Left ventricle myocardium inferior (tissue), 1 donor: ENCODE results near the gene GEMIN5. TPM values are rescaled to one million over a fixed set of nuclear protein-coding genes. Genes with fewer than 3 reads are reported as not detected.
"Not testable (repeated sequence)": the region's sequence is repeated elsewhere in the genome, so short reads cannot be mapped to it uniquely, and the experiment has no call there.

Source experiments
- DNase-seq: peaks from one replicate; pipeline ENCODE4 v3.0.0-alpha.2; 2020
- H3K27ac ChIP-seq: fragments of 200-600 bp; replicated peaks from 2 replicates; pipeline ENCODE4 v1.8.0; 2021
- H3K27me3 ChIP-seq: fragments of 200-600 bp; 2 replicates; pipeline ENCODE4 v1.8.0; 2021; ENCODE audit warnings: low read depth
- H3K36me3 ChIP-seq: fragments of 200-600 bp; 2 replicates; pipeline ENCODE4 v1.8.0; 2021
- H3K4me1 ChIP-seq: fragments of 200-600 bp; 2 replicates; pipeline ENCODE4 v1.8.0; 2021
- H3K4me3 ChIP-seq: fragments of 200-600 bp; 2 replicates; pipeline ENCODE4 v1.8.0; 2021; ENCODE audit warnings: mild to moderate bottlenecking, moderate library complexity
- H3K9me3 ChIP-seq: fragments of 200-600 bp; replicated peaks from 2 replicates; pipeline ENCODE4 v1.8.0; 2021
- CTCF ChIP-seq: fragments of 200-600 bp; IDR thresholded peaks from 2 replicates; pipeline ENCODE4 v1.8.0; 2021; ENCODE audit warnings: antibody characterized with exemption, mild to moderate bottlenecking, borderline replicate concordance
- intact Hi-C: fragments of 100-400 bp; cut with micrococcal nuclease; formaldehyde crosslinking; loops from one replicate; pipeline ENCODE4 v1.11.0; 2022
- long read RNA-seq: library from polyadenylated mRNA; unstranded; transcript quantifications from one replicate; pipeline ENCODE4 v2.0.0, GENCODE V29; 2021
- total RNA-seq: library from RNA; stranded (reverse); fragmentation: NEBNext Ultra II Directional; extraction: Animal tissue kit (Norgen Biotek cat#: 25700); gene quantifications from one replicate; pipeline ENCODE4 v1.2.1, GENCODE V29; 2021
- donor health status: DM: no; HTN: yes; CAD: no; lungs with severe emphysema.

GEMIN5 gene, protein sequence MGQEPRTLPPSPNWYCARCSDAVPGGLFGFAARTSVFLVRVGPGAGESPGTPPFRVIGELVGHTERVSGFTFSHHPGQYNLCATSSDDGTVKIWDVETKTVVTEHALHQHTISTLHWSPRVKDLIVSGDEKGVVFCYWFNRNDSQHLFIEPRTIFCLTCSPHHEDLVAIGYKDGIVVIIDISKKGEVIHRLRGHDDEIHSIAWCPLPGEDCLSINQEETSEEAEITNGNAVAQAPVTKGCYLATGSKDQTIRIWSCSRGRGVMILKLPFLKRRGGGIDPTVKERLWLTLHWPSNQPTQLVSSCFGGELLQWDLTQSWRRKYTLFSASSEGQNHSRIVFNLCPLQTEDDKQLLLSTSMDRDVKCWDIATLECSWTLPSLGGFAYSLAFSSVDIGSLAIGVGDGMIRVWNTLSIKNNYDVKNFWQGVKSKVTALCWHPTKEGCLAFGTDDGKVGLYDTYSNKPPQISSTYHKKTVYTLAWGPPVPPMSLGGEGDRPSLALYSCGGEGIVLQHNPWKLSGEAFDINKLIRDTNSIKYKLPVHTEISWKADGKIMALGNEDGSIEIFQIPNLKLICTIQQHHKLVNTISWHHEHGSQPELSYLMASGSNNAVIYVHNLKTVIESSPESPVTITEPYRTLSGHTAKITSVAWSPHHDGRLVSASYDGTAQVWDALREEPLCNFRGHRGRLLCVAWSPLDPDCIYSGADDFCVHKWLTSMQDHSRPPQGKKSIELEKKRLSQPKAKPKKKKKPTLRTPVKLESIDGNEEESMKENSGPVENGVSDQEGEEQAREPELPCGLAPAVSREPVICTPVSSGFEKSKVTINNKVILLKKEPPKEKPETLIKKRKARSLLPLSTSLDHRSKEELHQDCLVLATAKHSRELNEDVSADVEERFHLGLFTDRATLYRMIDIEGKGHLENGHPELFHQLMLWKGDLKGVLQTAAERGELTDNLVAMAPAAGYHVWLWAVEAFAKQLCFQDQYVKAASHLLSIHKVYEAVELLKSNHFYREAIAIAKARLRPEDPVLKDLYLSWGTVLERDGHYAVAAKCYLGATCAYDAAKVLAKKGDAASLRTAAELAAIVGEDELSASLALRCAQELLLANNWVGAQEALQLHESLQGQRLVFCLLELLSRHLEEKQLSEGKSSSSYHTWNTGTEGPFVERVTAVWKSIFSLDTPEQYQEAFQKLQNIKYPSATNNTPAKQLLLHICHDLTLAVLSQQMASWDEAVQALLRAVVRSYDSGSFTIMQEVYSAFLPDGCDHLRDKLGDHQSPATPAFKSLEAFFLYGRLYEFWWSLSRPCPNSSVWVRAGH (N-terminal part only)
- 14.0 TPM for total RNA-seq
- long read RNA-seq, full-length matches to known transcripts: 7 of 11 reads
- long read RNA-seq, partial matches to known transcripts: 3 of 11 reads
- long read RNA-seq, other reads (novel, unspliced or antisense): 1 of 11 reads

DNA sequence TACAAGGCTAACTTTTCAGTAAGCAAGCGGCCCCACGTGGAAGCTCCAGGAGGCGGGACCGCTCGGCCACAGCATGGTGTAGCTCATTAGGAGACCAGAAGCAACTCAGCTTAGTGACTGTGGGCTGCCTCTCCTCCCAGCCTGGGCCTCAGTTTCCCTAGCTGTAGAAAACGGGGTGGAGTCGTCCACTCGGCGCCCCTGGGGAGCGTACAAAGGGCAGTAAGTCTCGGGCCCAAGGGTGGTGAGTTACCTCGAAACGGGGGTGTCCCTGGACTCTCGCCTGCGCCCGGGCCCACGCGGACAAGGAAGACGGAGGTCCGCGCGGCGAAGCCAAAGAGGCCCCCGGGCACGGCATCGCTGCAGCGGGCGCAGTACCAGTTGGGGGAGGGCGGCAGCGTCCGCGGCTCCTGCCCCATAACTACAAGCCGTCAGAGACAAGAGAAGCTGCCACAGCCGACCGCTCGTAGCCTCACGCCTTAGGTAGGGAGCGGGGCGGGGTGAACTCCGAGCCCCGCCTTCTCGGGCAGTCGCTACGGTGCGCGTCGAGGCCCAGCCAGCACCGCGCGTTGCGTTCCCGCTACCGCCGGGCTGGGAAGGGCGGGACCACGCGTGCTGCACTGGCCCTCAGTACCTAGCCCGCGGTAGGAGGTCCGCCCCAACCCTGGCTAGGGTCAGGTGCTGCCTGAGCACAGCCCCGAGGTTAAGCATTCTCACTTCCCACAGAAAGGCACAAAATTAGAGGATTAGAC, at the start of gene GEMIN5:
Gene GEMIN5 (minus strand): TSS at position 494 of the 749 bp plus-strand sequence. CDS start 78 bp downstream, at position 416.
- Histone ChIP-seq H3K4me3 (peak within 1 kb of the TSS; percentile 94), H3K27me3 (no peaks in the 10 kb centered on the region), H3K4me1 (peaks cover 49% of the 10 kb centered on the region), H3K36me3 (peaks cover 16% of the 10 kb centered on the region), H3K9me3 (no peaks in the 10 kb centered on the region), H3K27ac (peak within 1 kb of the TSS; percentile 81)
- peak; percentile 86 for DNase-seq
- intact Hi-C loops: no loop called here
- TF ChIP-seq CTCF: no peak

DNA sequence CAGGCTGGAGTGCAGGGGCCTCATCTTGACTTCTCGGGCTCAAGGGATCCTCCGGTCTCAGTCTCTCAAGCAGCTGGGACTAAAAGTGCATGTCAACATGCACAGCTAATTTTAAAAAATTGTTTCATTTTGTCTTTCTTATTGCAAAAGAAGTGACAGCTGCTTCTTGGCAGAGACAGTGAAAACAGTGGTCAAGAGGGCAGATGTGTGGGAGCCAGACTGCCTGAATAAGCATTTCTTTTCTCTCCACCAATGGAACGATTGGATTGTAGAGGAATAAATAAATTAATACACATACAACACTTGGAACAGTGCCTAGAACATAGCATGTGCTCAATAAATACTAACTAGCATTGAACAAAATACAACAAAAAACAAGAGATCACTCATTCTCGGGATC, 48.1 kb upstream of the GEMIN5 start:
- intact Hi-C loops: no loop called here

GRCh38 chr5:154984946-154985516, 47.0 kb upstream of the GEMIN5 start:
- Histone ChIP-seq H3K9me3 (no peaks in the 10 kb centered on the region), H3K36me3 (no peaks in the 10 kb centered on the region), H3K27me3 (no peaks in the 10 kb centered on the region), H3K4me1 (no peaks in the 10 kb centered on the region), H3K4me3 (no peak overlapping the region), H3K27ac (no peak overlapping the region)
- intact Hi-C loops: no loop called here
- DNase-seq: no peak
- no peak for TF ChIP-seq CTCF

More for the DNA sequence above, 48.1 kb upstream of the GEMIN5 start:
- Histone ChIP-seq H3K9me3 (no peaks in the 10 kb centered on the region), H3K27me3 (no peaks in the 10 kb centered on the region), H3K4me1 (no peaks in the 10 kb centered on the region), H3K4me3 (no peak overlapping the region), H3K27ac (no peak overlapping the region), H3K36me3 (no peaks in the 10 kb centered on the region)
- no peak for TF ChIP-seq CTCF
- DNase-seq: no peak

- H3K27me3 ChIP-seq, H3K4me3 ChIP-seq, H3K9me3 ChIP-seq, H3K36me3 ChIP-seq, H3K4me1 ChIP-seq, H3K27ac ChIP-seq, intact Hi-C loops, DNase-seq: not testable (repeated sequence)
Measured at GRCh38 chr5:154978294-154978693, 40.3 kb upstream of the GEMIN5 start.

DNA sequence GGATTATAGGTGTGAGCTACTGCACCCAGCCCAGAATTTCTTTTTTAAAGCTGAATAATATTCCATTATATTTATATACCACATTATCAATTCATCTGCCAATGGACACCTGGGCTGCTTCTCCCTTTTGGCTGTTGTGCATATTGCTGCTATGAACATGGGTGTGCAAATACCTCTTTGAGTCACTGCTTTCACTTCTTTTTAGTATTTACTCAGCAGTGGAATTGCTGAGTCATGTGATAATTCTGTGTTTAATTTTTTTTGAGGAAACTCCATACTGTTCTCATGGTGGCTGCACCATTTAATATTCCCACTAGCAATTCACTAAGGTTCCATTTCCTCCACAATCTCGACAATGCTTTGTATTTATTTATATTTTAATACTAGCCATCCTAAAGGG, 39.4 kb upstream of the GEMIN5 start:
- Histone ChIP-seq H3K4me1 (no peaks in the 10 kb centered on the region), H3K27me3 (no peaks in the 10 kb centered on the region), H3K36me3 (no peaks in the 10 kb centered on the region), H3K4me3 (no peak overlapping the region), H3K27ac (no peak overlapping the region), H3K9me3 (no peaks in the 10 kb centered on the region)
- DNase-seq: no peak
- intact Hi-C loops: no loop called here
- TF ChIP-seq CTCF: no peak

GRCh38 chr5:154976082-154976481, 38.1 kb upstream of the GEMIN5 start:
- H3K27me3 ChIP-seq, DNase-seq, H3K4me1 ChIP-seq, intact Hi-C loops, H3K27ac ChIP-seq, H3K4me3 ChIP-seq, H3K9me3 ChIP-seq, H3K36me3 ChIP-seq: not testable (repeated sequence)
